Right kidney (tissue), 1 donor: ENCODE data around the gene EDAR.

Source experiments
- DNase-seq: peaks from one replicate; pipeline ENCODE4 v3.0.0-alpha.2; 2016

Gene EDAR

GRCh38 chr2:109001201-109001600, 12.2 kb upstream of the EDAR start:
- DNase-seq, result no peak

GRCh38 chr2:109000738-109001137, 11.7 kb upstream of the EDAR start:
- no peak for DNase-seq

GRCh38 chr2:108998911-108999310, 9.9 kb upstream of the EDAR start:
- no peak for DNase-seq

GRCh38 chr2:108994178-108994577, 5.2 kb upstream of the EDAR start:
- DNase-seq, result no peak

GRCh38 chr2:108993095-108993937, 4.3 kb upstream of the EDAR start:
- DNase-seq, result no peak

GRCh38 chr2:108988076-108988795, 784 bp downstream of the EDAR start:
- no peak for DNase-seq

GRCh38 chr2:108986916-108987510, 2.0 kb downstream of the EDAR start:
- DNase-seq, result no peak

GRCh38 chr2:108983610-108984009, 5.4 kb downstream of the EDAR start:
- DNase-seq, result no peak

GRCh38 chr2:108983061-108983460, 6.0 kb downstream of the EDAR start:
- no peak for DNase-seq

- no peak for DNase-seq
These were observed 6.8 kb downstream of the EDAR start for GRCh38 chr2:108982259-108982679.

GRCh38 chr2:108981846-108982245, 7.2 kb downstream of the EDAR start:
- DNase-seq, result no peak

GRCh38 chr2:108980076-108980475, 8.9 kb downstream of the EDAR start:
- no peak for DNase-seq

- no peak for DNase-seq
These were observed 9.6 kb downstream of the EDAR start for GRCh38 chr2:108979461-108979860.

GRCh38 chr2:108978709-108979111, 10.3 kb downstream of the EDAR start:
- no peak for DNase-seq

GRCh38 chr2:108975613-108976435, 13.2 kb downstream of the EDAR start:
- no peak for DNase-seq

- DNase-seq, result no peak
These were observed 14.3 kb downstream of the EDAR start for GRCh38 chr2:108974674-108975073.

GRCh38 chr2:108972663-108973062, 16.4 kb downstream of the EDAR start:
- no peak for DNase-seq

- no peak for DNase-seq
These were observed 17.1 kb downstream of the EDAR start for GRCh38 chr2:108971661-108972566.

GRCh38 chr2:108970369-108970768, 18.7 kb downstream of the EDAR start:
- DNase-seq, result no peak

- DNase-seq, result no peak
These were observed 19.2 kb downstream of the EDAR start for GRCh38 chr2:108969856-108970255.

GRCh38 chr2:108968619-108969018, 20.4 kb downstream of the EDAR start:
- no peak for DNase-seq
